ENCODE results near the gene SCNN1A.

- TF ChIP-seq EZH2phosphoT487 (IDR thresholded peaks at IDR 0.05; ENCODE audit: borderline replicate concordance, low read depth, low read length): no peak
- no peak for TF ChIP-seq CTCF (conservative IDR thresholded peaks at IDR 0.05; ENCODE audit: low read length)
These were observed 20.6 kb downstream of the SCNN1A start for GRCh38 chr12:6354495-6355393.
